DMS114 treated with DMSO at 0.1 percent for 48 hours (cell line): ENCODE results near the gene TGFB2.

ENCODE experiments used
- DNase-seq: peaks from one replicate; lab custom pipeline; 2025; ENCODE audit not compliant: unreplicated experiment; lab: John Stamatoyannopoulos, UW

The TGFB2 gene

GRCh38 chr1:218357893-218358232 lies 12.7 kb downstream of the TGFB2 start:
- no peak for DNase-seq

GRCh38 chr1:218361298-218362065 lies 16.3 kb downstream of the TGFB2 start:
- no peak for DNase-seq

- DNase-seq = no peak
Measured at GRCh38 chr1:218362418-218363076, 17.4 kb downstream of the TGFB2 start.

GRCh38 chr1:218363141-218363540 lies 18.0 kb downstream of the TGFB2 start:
- no peak for DNase-seq

GRCh38 chr1:218364028-218364710 lies 19.0 kb downstream of the TGFB2 start:
- DNase-seq = no peak

GRCh38 chr1:218365226-218365999 lies 20.3 kb downstream of the TGFB2 start:
- no peak for DNase-seq

- no peak for DNase-seq
Measured at GRCh38 chr1:218366322-218367052, 21.4 kb downstream of the TGFB2 start.

- DNase-seq = no peak
Measured at GRCh38 chr1:218367118-218367517, 22.0 kb downstream of the TGFB2 start.

- no peak for DNase-seq
Measured at GRCh38 chr1:218368686-218369085, 23.6 kb downstream of the TGFB2 start.

- DNase-seq = no peak
Measured at GRCh38 chr1:218369688-218370511, 24.8 kb downstream of the TGFB2 start.

GRCh38 chr1:218371927-218372672 lies 27.0 kb downstream of the TGFB2 start:
- DNase-seq = no peak

GRCh38 chr1:218374401-218375353 lies 29.5 kb downstream of the TGFB2 start:
- no peak for DNase-seq

- no peak for DNase-seq
Measured at GRCh38 chr1:218376722-218377121, 31.6 kb downstream of the TGFB2 start.

- no peak for DNase-seq
Measured at GRCh38 chr1:218377143-218377660, 32.1 kb downstream of the TGFB2 start.

- no peak for DNase-seq
Measured at GRCh38 chr1:218380125-218380977, 35.2 kb downstream of the TGFB2 start.

GRCh38 chr1:218382261-218382660 lies 37.1 kb downstream of the TGFB2 start:
- DNase-seq = no peak

GRCh38 chr1:218383051-218383450 lies 37.9 kb downstream of the TGFB2 start:
- DNase-seq = no peak
